PC-9 (cell line): ENCODE results near the gene PTGFR.

ENCODE experiments used
- EZH2 ChIP-seq: fragments of 200-600 bp; sonication (generic); IDR thresholded peaks from 2 replicates; pipeline ENCODE4 v1.8.0; 2017; ENCODE audit warnings: antibody characterized with exemption, low read depth
- TF ChIP-seq, protein P1 (sequence below): fragments of 200-600 bp; sonication (generic); conservative IDR thresholded peaks from 2 replicates; pipeline ENCODE4 v1.6.1; 2017; ENCODE audit warnings: mixed run types, antibody characterized with exemption, mild to moderate bottlenecking, moderate library complexity

GRCh38 chr1:78526496-78526895 lies 35.7 kb downstream of the PTGFR start:
- TF ChIP-seq, protein P1, sequence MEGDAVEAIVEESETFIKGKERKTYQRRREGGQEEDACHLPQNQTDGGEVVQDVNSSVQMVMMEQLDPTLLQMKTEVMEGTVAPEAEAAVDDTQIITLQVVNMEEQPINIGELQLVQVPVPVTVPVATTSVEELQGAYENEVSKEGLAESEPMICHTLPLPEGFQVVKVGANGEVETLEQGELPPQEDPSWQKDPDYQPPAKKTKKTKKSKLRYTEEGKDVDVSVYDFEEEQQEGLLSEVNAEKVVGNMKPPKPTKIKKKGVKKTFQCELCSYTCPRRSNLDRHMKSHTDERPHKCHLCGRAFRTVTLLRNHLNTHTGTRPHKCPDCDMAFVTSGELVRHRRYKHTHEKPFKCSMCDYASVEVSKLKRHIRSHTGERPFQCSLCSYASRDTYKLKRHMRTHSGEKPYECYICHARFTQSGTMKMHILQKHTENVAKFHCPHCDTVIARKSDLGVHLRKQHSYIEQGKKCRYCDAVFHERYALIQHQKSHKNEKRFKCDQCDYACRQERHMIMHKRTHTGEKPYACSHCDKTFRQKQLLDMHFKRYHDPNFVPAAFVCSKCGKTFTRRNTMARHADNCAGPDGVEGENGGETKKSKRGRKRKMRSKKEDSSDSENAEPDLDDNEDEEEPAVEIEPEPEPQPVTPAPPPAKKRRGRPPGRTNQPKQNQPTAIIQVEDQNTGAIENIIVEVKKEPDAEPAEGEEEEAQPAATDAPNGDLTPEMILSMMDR, result no peak
- TF ChIP-seq EZH2, result no peak
